Trophoblast cell (in vitro differentiated cells and primary cell): Measurements from ENCODE around the gene WASF3.
A peak's percentile ranks its signal among the peaks of the same experiment; 100 is the strongest.
"Not testable (repeated sequence)": the region's sequence is repeated elsewhere in the genome, so short reads cannot be mapped to it uniquely, and the experiment has no call there.

ENCODE experiments used
- DNase-seq, 2 donors: peaks; one replicate each; pipeline ENCODE4 v3.0.0-alpha.2; 2016
- H2AFZ ChIP-seq: 2 replicates; pipeline ENCODE4 v1.6.1; 2013; ENCODE audit warnings: low read length, moderate library complexity, mild to moderate bottlenecking; ENCODE audit not compliant: insufficient read depth, poor library complexity
- H2AK5ac ChIP-seq: 2 replicates; pipeline ENCODE4 v1.6.1; 2013; ENCODE audit warnings: mild to moderate bottlenecking, low read length
- H2BK120ac ChIP-seq: 2 replicates; pipeline ENCODE4 v1.6.1; 2013; ENCODE audit warnings: low read length, mild to moderate bottlenecking, moderate library complexity; ENCODE audit not compliant: insufficient read depth, poor library complexity
- H2BK12ac ChIP-seq: 2 replicates; pipeline ENCODE4 v1.6.1; 2013; ENCODE audit warnings: mild to moderate bottlenecking, low read length, moderate library complexity
- H2BK5ac ChIP-seq: 2 replicates; pipeline ENCODE4 v1.6.1; 2013; ENCODE audit warnings: low read length, low read depth, moderate library complexity, mild to moderate bottlenecking; ENCODE audit not compliant: poor library complexity
- H3K14ac ChIP-seq: 2 replicates; pipeline ENCODE4 v1.6.1; 2013; ENCODE audit warnings: mild to moderate bottlenecking, low read length
- H3K18ac ChIP-seq: 2 replicates; pipeline ENCODE4 v1.6.1; 2013; ENCODE audit warnings: mild to moderate bottlenecking, low read length
- H3K23ac ChIP-seq: 2 replicates; pipeline ENCODE4 v1.6.1; 2013; ENCODE audit warnings: low read length
- H3K27ac ChIP-seq: 2 replicates; pipeline ENCODE4 v1.5.1; 2013; ENCODE audit warnings: low read depth, mild to moderate bottlenecking, inconsistent platforms, low read length, moderate library complexity
- H3K27me3 ChIP-seq: 2 replicates; pipeline ENCODE4 v1.6.1; 2013; ENCODE audit warnings: inconsistent platforms, mild to moderate bottlenecking, low read length, moderate library complexity; ENCODE audit not compliant: insufficient read depth
- H3K36me3 ChIP-seq, 2 experiments: 1 replicate in 1 of 2; 2 replicates in 1 of 2; pipeline ENCODE4 v1.6.1; 2013; ENCODE audit warnings: low read length in 2 of 2, mild to moderate bottlenecking in 2 of 2, moderate library complexity in 1 of 2; ENCODE audit not compliant: insufficient read depth in 2 of 2, control insufficient read depth in 1 of 2
- H3K4ac ChIP-seq: 2 replicates; pipeline ENCODE4 v1.6.1; 2013; ENCODE audit warnings: low read depth, mild to moderate bottlenecking, low read length, moderate library complexity
- H3K4me1 ChIP-seq, 2 experiments: 1 replicate in 1 of 2; 2 replicates in 1 of 2; pipeline ENCODE4 v1.6.1; 2013; ENCODE audit warnings: low read length in 2 of 2, mild to moderate bottlenecking in 2 of 2, moderate library complexity in 1 of 2; ENCODE audit not compliant: insufficient read depth in 2 of 2, control insufficient read depth in 1 of 2
- H3K4me2 ChIP-seq: 2 replicates; pipeline ENCODE4 v1.6.1; 2013; ENCODE audit warnings: inconsistent platforms, mild to moderate bottlenecking, low read length, moderate library complexity
- H3K4me3 ChIP-seq: 2 replicates; pipeline ENCODE4 v1.5.1; 2013; ENCODE audit warnings: mild to moderate bottlenecking, low read depth, low read length, inconsistent platforms
- H3K79me1 ChIP-seq: one replicate; pipeline ENCODE4 v1.6.1; 2013; ENCODE audit warnings: low read length
- H3K79me2 ChIP-seq: 2 replicates; pipeline ENCODE4 v1.6.1; 2013; ENCODE audit warnings: low read length, mild to moderate bottlenecking; ENCODE audit not compliant: control insufficient read depth, insufficient read depth, poor library complexity
- H3K9ac ChIP-seq: 2 replicates; pipeline ENCODE4 v1.6.1; 2013; ENCODE audit warnings: mild to moderate bottlenecking, low read length
- H3K9me3 ChIP-seq: 2 replicates; pipeline ENCODE4 v1.6.1; 2013; ENCODE audit warnings: low read depth, mild to moderate bottlenecking, control low read depth, inconsistent platforms, low read length; ENCODE audit not compliant: insufficient read depth
- H4K12ac ChIP-seq: 2 replicates; pipeline ENCODE4 v1.6.1; 2013; ENCODE audit warnings: low read depth, mild to moderate bottlenecking, low read length, moderate library complexity
- H4K8ac ChIP-seq: 2 replicates; pipeline ENCODE4 v1.6.1; 2013; ENCODE audit warnings: low read depth, mild to moderate bottlenecking, low read length, moderate library complexity
- H4K91ac ChIP-seq: one replicate; pipeline ENCODE4 v1.6.1; 2013; ENCODE audit warnings: low read depth, mild to moderate bottlenecking, low read length, moderate library complexity
- WGBS: extraction: QIAGEN DNeasy Blood & Tissue Kit; methylation state at CpG from one replicate; pipeline ENCODE4 v1.1.7; 2013; ENCODE audit warnings: missing lambda C conversion rate; ENCODE audit not compliant: insufficient read length, insufficient coverage; ENCODE audit errors: extremely low coverage; 5-methylcytosine and 5-hydroxymethylcytosine counted together

The WASF3 gene

GRCh38 chr13:26628706-26629105 lies 71.2 kb downstream of the WASF3 start:
- H3K4me3 ChIP-seq = no peak overlapping the region
- no peaks in the 10 kb centered on the region for H3K36me3 ChIP-seq

DNA sequence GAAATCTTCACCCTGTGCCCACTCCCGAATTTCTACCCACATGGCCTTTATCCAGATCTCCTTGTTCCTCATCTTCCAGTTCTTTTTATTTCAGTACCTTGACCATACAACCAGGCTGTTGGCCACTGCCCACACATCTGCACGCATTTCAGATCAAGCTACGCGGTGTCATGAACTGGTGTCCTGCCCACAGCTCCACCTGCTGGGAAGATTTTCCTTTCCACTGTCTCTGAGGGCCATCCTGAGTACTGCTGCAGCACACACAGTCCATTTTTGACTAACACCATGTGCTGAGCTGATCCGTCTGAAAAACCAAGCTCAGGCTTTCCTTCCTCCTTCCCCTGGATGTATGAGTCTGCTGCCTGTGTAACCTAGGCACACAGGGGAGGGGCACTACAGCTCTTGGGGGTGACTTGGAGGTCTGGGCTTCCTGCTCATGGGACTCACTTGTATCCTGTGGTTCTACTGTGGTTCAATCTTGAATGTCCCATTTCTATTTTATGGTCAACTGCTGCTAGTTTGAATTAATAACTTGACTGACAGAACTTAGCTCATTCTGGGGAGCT lies 71.9 kb downstream of the WASF3 start:
- Histone ChIP-seq H4K91ac (no peak overlapping the region), H3K14ac (no peak overlapping the region), H3K36me3 (no peaks in the 10 kb centered on the region), H3K9me3 (no peaks in the 10 kb centered on the region), H2AFZ (no peak overlapping the region), H3K79me1 (no peaks in the 10 kb centered on the region), H3K23ac (no peak overlapping the region), H3K4ac (no peak overlapping the region), H3K4me1 (no peaks in the 10 kb centered on the region), H2BK120ac (no peak overlapping the region), H3K18ac (no peak overlapping the region), H3K9ac (no peak overlapping the region), H3K4me3 (no peak overlapping the region), H3K27me3 (no peaks in the 10 kb centered on the region), H3K79me2 (no peaks in the 10 kb centered on the region), H4K8ac (no peak overlapping the region), H2AK5ac (no peak overlapping the region), H3K27ac (no peak overlapping the region), H2BK12ac (no peak overlapping the region), H4K12ac (no peak overlapping the region), H3K4me2 (no peak overlapping the region), H2BK5ac (no peak overlapping the region)
- DNase-seq = peak; percentile 11 to 43
- WGBS = no CpG with 5 or more reads among the region's 5 CpGs

More at GRCh38 chr13:26628706-26629105, 71.2 kb downstream of the WASF3 start:
- no peak overlapping the region for H4K91ac ChIP-seq
- H3K4ac ChIP-seq = no peak overlapping the region
- H2AFZ ChIP-seq = no peak overlapping the region
- no peak overlapping the region for H4K8ac ChIP-seq
- H3K79me1 ChIP-seq = no peaks in the 10 kb centered on the region
- no peak overlapping the region for H3K18ac ChIP-seq
- H3K4me2 ChIP-seq = no peak overlapping the region
- H4K12ac ChIP-seq = peak overlapping the region; percentile 31
- H2BK12ac ChIP-seq = no peak overlapping the region
- no peak overlapping the region for H3K27ac ChIP-seq
- H3K14ac ChIP-seq = no peak overlapping the region
- no peak overlapping the region for H2BK5ac ChIP-seq
- H2BK120ac ChIP-seq = no peak overlapping the region
- H2AK5ac ChIP-seq = no peak overlapping the region
- H3K23ac ChIP-seq = no peak overlapping the region
- no peaks in the 10 kb centered on the region for H3K27me3 ChIP-seq
- no peaks in the 10 kb centered on the region for H3K4me1 ChIP-seq
- H3K9ac ChIP-seq = no peak overlapping the region
- no peaks in the 10 kb centered on the region for H3K79me2 ChIP-seq
- DNase-seq = peak in 1 of 2 donors; percentile 17
- no peaks in the 10 kb centered on the region for H3K9me3 ChIP-seq
- WGBS = no CpG with 5 or more reads among the region's 8 CpGs

DNA sequence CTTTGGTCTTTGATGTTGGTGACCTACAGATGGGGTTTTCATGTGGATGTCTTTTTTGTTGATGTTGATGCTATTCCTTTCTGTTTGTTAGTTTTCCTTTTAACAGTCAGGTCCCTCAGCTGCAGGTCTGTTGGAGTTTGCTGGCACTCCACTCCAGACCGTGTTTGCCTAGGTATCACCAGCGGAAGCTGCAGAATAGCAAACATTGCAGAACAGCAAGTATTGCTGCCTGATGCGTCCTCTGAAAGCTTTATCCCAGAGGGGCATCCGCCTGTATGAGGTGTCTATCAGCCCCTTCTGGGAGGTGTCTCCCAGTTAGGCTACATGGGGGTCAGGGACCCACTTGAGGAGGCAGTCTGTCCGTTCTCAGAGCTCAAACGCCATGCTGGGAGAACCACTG lies 78.2 kb downstream of the WASF3 start:
- H4K12ac ChIP-seq, H3K4me2 ChIP-seq, H2BK12ac ChIP-seq, H3K27ac ChIP-seq, H4K91ac ChIP-seq, DNase-seq, H3K9me3 ChIP-seq, H3K9ac ChIP-seq, H2BK120ac ChIP-seq, H3K79me2 ChIP-seq, H2AFZ ChIP-seq, H3K27me3 ChIP-seq, H3K4me1 ChIP-seq, H3K18ac ChIP-seq, H2BK5ac ChIP-seq, H2AK5ac ChIP-seq, H3K23ac ChIP-seq, H4K8ac ChIP-seq, H3K14ac ChIP-seq, H3K4me3 ChIP-seq, H3K36me3 ChIP-seq, H3K79me1 ChIP-seq, H3K4ac ChIP-seq: not testable (repeated sequence)
- no CpG with 5 or more reads among the region's 6 CpGs for WGBS

DNA sequence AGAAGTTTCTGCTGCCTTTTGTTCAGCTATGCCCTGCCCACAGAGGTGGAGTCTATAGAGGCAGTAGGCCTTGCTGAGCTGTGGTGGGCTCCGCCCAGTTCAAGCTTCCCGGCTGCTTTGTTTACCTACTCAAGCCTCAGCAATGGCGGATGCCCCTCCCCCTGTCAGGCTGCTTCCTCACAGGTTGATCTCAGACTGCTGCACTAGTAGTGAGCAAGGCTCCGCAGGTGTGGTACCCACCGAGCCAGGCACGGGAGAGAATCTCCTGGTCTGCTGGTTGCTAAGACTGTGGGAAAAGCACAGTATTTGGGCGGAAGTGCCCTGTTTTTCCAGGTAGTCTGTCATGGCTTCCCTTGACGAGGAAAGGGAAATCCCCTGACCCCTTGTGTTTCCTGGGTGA lies 78.6 kb downstream of the WASF3 start:
- H3K27me3 ChIP-seq = not testable (repeated sequence)
- WGBS = no CpG with 5 or more reads among the region's 8 CpGs

More for the DNA sequence above, 78.6 kb downstream of the WASF3 start:
- not testable (repeated sequence) for H4K12ac ChIP-seq, H3K4me3 ChIP-seq, DNase-seq, H3K4me1 ChIP-seq, H2BK12ac ChIP-seq, H2BK5ac ChIP-seq, H3K79me2 ChIP-seq, H3K9ac ChIP-seq, H3K14ac ChIP-seq, H3K36me3 ChIP-seq, H2BK120ac ChIP-seq, H4K8ac ChIP-seq, H3K4me2 ChIP-seq, H3K18ac ChIP-seq, H3K79me1 ChIP-seq, H2AFZ ChIP-seq, H2AK5ac ChIP-seq, H3K27ac ChIP-seq, H3K9me3 ChIP-seq, H3K4ac ChIP-seq, H4K91ac ChIP-seq, H3K23ac ChIP-seq
